Ramos (cell line): ENCODE data around the gene FBP1.

Experiments used
- in situ Hi-C: fragments of 300-500 bp; cut with MboI; formaldehyde crosslinking; loops from one replicate; pipeline ENCODE4 v1.14.3; 2022; ENCODE audit warnings: low sequenced_read_pairs; ENCODE audit not compliant: unreplicated experiment

Gene FBP1

DNA sequence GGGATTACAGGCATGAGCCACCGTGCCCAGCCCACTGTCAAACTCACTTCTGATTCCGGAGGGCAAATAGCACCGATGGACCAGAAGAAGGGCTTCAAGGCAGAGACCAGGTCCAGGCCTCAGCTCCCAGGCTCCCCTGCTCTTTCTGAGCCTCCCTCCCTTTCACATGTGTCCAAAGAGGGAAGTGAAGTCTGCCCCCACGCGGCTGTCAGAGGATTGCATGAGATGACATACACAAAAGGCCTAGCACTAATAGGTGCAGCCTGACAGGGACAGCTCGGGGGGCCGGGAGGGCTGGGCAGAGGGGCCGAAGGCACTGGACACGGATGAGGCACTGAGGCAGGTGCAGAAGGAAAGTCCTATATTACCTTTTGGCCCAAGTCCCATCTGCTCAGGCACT is 16.1 kb downstream of the FBP1 start:
- in situ Hi-C loops = no loop called here

DNA sequence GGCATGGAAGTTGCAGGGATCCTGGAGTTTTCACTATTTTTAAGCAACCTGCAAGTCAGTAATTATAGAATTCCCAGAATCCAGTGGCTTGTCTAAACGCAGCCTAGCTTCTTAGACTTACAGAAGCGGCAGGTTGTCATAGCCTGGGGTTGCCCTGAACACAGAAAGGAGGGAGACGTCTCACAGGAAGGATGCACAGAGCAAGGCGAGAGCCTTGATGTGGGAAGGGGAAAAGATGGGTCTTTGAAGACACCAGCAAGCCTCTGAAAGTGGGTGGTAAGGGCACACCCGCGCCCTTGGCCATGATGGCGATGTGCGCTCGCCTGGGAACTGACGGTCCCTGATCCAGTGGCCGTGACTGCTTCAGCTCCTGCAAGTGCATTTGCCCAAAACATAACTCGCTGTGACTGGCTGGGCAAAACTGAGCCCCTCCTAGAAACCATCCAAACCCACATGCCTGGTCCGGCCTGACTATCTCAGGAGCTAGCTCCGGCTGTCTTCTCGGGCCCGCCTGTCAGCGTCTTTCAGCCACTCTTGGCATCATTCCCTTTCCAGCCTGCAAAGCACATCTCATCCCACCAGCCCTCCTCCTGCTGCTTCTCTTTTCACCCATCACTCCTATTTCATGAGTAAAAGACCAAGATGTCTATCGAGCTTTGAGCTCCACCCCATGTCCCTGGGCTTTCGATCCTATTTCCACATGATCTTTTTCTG is 17.1 kb downstream of the FBP1 start:
- in situ Hi-C loops = no loop called here

DNA sequence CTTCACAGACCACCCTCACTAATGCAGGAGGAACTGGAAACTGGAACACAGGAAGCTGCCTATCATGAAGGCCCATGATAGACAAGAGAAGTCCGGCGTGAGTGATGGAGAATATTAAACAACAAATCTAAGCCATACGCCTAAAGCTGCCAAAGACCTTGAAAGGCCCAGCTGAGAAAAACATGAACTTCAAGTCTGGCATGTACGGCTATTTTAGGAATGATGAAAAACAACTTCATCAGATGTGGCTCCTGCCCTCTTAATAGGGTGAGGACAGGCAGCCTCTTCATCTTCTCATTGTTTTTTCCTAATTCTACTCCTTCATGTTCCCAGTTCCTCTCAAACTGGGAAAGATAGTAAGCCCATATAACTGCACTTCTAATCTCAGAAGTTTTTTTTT is 20.3 kb downstream of the FBP1 start:
- in situ Hi-C loops = no loop called here

DNA sequence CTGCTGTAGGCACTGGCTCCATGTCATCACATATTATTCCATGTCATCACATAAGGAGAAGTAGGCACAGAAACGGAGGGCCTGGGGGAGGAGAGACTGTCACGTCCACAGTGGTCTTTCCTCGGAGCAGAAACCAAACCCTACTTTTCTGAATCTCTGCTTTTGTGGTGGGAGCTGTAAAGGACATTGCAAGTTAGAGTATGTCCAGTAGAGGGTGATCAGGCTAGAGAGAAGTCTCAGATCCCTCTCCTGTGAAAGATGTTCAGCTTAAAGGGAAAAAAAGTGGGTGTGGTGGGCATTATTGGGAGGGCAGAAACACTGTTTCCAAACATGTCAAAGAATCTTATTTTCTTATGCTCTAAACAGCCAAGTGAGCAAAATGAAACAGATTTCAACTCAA is 26.3 kb downstream of the FBP1 start:
- in situ Hi-C loops = no loop called here

DNA sequence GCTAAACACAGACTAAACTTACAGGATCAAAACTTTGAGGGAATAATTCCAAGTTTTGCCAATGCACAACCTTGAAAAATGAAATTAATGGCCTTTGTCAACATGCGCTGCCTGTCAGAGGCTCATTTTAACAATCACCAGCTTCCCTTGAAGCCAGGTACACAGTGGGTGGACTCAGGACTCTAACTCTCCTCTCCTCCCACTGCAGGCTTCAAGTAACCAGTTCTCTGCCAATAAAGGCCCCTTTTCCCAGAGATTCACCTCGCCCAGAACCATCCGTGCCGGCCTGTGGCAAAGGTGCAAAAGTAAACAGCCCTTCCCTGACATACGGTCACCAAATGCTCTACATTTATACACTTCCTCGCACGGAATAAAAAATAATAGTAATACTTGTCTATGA is 27.2 kb downstream of the FBP1 start:
- in situ Hi-C loops = no loop called here

DNA sequence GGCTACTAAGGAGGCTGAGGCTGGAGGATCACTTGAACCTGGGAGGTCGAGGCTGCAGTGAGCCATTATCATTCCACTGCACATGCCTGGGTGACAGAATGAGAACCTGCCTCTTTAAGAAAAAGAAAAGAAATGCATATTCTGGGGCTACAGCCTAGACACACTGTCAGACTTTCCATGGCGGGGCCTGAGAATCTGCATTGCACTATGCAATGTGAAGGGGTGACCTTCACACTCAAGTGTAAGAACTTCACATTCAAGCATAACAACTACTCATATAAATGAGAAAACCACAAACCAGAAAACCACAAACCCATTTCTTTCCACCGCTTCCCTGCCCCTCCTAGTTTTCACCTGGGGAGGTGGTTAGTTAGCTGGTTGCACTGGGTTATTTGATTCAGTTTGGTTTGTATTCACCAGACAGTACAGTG is 27.7 kb downstream of the FBP1 start:
- in situ Hi-C loops = no loop called here

DNA sequence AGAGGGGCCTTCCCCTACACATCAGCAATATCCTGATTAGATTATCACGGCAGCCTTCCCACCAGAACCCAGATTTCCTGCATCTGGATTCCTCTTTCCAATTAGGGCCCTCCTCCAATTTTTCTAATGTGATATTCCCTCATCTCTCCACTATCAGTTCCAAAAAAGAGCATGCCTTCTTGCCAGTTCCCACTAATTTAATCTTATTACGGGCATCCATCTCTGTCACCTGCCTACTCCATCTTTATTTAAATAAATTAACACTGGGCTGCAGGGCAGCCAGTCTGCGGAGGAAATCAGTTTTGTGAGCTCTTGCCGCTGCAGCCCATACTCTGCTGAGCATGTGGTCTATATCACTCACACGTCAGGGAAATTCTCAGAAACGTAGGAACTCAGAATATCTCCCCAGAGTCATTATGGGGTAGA is 29.1 kb downstream of the FBP1 start:
- in situ Hi-C loops = no loop called here

DNA sequence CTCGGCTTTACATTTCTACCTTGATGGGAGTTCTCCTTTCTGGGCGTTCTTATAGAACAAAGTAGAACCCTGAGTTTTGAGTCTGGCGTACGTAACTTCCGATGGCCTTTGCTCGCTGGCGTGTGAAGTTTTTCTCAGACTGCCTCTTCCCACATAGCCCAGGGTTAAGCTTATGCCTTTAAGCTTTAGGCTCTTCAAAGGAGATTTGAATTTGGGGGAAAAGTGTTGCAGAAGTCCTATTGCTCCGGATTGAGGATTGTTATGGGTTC is 32.0 kb downstream of the FBP1 start:
- in situ Hi-C loops = no loop called here

DNA sequence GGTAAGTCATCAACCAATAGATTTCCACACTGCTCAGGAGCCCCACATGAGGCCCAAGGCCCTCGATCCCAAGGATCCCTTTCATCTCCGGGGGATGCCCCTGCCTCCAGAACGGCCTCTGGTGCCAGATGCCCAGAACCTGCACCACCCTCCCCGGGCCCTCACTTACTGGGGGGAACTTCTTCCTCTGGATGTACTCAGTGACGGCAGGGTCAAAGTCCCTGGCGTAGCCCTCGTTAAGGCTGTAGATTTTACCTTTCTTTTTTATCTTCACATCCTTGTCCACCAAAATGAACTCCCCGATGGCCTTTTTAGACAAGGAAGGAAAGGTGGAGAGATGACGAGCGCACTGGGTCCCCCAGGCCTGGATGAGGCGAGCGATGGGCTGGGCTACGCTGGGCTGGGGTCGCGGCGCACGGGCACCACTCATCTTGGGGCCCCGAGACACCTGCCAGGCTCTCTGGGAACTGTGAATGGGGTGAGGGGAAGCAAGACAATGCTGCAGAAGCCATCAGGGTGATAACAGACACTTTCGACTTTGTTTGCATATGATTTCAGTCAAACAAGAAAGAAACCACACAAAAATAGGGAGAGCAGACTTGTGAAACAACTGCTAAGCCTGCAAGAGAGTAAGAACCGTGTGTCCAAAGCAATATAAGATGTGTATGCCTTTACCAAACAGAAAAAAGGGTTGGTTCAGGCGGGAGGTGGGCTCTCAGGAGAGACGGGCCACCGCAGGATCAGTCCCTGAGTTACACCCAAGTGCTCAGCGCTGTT is 32.5 kb downstream of the FBP1 start:
- in situ Hi-C loops = no loop called here

DNA sequence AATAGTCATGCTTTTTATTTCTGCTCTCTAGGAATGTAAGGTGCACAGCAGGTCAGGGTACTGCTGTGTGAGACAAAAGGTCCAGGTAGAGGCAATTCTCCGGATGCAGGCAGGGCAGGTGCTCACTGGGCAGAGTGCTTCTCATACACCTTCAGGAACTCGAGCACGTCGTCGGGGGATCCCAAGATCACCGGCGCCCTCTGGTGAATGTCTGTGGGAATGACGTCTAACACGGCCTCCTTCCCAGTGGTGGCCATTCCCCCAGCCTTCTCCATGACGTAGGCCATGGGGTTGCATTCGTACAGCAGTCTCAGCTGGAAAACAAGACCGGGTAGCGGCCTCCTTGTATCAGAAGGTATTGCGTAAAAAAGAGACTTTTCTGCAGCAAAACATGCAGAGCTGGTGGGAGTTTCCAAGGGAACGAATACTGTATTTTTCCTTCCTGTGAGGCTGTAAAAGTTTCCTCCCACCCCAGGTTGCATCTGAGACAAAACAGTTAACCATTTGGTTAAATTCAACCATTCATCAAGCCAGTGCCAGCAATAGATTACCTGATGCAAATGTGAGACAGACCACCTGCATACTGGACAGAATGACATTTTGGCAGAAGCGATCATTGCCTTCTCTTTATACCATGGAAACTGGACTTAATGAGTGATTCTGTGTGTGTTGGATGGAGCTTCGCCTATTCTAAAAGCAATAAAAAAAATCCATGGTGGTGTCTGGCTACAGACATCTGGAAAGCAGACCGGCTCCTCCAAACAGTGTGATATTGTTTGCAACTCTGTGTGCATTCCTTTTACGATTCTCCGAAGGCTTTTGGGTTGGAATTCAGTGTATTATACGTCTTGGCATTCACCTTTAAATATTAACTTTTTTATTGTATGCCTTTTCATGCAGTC is 35.8 kb downstream of the FBP1 start:
- in situ Hi-C loops = no loop called here

DNA sequence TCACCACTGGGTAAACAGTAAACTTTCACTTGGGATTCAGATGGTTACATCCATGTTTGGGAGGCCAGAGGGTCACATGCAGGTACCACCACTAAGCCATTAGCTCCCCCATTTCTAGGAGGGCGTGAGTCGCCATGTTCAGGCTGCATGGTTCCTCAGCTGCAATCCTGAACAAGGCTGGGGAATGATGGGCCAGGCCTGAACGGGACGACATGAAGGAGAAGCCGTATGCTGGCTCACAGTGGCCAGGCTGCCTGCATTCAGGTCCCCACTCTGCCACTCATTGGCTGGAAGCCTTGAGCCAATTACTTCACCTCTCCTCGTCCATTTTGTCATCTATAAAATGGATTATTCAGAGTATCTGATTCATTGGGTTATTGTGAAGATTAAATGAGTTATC is 36.7 kb downstream of the FBP1 start:
- in situ Hi-C loops = no loop called here

DNA sequence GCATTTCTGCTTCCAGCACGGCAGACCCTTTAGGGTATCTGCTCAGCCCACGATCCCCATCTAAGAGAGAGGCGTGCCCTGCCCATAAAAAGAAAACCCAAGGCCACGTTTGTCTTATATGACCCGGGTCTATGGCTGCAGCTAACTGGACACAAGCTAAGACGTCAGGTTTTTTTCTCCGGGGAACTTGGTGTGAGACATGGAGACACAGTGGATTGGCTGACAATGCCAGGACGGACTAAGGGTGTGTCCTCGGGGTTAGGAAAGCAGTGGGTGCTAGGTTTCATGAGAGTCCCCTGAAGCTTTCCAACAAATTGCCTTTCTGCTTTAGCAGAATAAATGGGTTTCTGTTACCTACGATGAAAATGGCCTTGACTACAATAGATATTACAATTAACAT is 38.6 kb downstream of the FBP1 start:
- in situ Hi-C loops = no loop called here

DNA sequence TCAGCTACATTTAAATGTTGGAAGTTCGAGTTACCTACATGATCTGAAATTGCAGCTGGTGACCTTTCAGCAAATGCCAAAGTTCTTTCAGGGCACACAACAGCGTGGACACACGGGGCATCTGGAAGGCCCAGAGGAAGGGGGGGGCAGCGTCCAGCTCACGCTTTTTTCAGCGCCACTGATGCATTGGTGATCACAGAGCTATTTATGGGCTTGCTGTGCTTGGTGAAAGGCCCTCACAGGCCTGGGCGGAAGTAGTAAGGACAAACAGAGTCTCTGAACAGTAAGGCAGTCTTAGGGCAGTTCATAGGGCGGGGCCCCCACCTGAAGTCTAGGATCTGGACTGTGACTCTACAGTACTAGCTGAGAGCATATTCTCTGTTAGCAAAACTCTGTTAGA is 39.1 kb downstream of the FBP1 start:
- in situ Hi-C loops = no loop called here

DNA sequence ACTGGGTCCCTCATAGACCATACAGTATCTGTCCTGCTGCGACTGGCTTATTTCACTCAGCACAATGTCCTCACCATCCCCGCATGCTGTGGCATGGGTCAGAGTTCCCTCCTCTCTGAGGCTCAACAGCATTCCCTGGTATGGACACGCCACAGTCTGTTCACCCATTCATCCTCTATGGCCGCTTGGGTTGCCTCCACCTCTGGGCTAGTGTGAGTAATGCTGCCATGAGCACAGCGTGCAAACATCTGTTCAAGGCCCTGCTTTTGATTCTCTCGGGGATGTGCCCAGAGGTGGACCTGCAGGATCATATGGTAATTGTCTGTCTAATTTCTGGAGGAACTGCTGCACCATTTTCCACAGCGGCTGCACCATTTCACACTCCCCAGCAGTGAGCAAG is 40.2 kb downstream of the FBP1 start:
- in situ Hi-C loops = loop anchor here (25.0 kb wide), 1 partner anchor 537 kb away; no protein-coding TSS in a partner anchor

DNA sequence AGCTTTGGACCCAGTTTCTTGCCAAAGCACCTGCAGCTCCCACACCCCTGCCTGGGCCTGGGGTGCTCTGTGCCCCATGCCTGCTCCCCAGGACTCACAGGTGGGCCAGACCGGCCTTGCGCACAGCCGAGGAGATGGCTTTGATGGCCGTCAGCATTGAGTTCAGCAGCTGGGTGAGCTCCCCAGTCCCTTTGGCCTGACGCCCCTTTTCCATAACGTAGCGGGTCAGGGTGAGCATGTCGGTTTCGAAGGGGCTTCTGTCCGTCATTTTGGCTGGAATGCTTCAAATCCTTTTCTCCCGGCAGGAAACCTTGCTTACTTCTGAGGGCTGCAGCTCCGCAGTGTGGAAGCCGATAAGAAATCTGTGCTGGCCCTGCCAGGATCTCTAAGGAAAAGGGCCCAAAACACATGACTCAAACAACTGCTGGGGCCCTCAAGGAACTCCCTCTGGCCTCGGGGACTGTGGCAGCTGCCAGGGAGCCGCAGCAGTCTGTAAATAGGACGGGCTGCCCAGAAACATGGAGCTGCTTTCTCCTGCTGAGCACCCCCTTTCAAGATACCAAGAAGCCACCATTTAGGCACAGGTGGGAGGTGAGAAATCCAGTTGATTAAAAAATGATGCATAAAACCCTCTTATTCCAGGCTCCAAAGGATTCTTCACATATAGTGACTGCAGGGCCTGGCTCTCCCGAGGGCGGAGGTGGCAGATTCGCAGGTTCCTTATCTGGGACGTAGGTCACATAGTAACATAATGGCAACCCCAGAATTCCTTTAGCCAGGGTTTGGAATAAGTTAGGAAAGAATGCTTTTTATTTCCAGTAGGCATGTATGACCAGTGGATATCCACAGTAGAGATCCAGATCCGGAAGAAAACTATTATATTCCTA is 45.6 kb downstream of the FBP1 start, which contains the start of gene FBP2:
Gene FBP2 (minus strand): TSS at position 366 of the 887 bp plus-strand sequence. CDS start 98 bp downstream, at position 268.
- in situ Hi-C loops = loop anchor here (25.0 kb wide), 1 partner anchor 531 kb away; no protein-coding TSS in a partner anchor

DNA sequence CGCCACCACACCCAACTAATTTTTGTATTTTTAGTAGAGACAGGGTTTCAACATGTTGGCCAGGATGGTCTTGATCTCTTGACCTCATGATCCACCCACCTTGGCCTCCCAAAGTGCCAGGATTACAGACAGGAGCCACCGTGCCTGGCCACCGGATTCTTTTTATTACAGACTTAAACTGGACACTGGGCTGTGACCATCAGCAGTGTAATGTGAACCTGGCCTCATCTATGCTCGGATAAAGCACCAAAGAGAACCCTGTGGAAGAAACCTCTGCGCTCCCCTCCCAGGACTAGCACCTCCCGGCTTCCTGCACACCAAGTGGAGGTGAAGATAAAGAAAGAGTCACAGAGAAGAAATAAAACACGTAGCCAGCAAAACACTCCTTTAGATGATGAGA is 46.6 kb downstream of the FBP1 start:
- in situ Hi-C loops = loop anchor here (25.0 kb wide), 1 partner anchor 530 kb away; no protein-coding TSS in a partner anchor

DNA sequence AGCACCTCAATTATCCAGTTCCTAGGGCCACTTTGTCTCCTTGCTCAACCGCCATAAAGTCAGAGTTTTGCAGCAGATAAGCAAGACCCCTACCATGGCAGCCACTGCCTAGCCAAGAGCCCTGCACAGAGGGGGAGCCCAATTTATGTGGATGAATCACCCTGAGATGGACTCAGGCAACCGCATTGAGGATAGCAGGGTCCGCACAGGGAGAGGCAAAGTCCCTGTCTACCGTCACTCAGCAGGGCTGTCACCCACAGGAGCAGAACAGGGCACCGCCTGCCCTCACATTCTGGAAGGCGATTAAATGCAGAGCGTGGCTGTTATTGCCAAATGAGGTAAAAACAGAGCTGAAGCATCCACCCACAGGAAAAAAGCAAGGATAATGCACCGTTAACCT is 47.4 kb downstream of the FBP1 start:
- in situ Hi-C loops = loop anchor here (25.0 kb wide), 1 partner anchor 530 kb away; no protein-coding TSS in a partner anchor

DNA sequence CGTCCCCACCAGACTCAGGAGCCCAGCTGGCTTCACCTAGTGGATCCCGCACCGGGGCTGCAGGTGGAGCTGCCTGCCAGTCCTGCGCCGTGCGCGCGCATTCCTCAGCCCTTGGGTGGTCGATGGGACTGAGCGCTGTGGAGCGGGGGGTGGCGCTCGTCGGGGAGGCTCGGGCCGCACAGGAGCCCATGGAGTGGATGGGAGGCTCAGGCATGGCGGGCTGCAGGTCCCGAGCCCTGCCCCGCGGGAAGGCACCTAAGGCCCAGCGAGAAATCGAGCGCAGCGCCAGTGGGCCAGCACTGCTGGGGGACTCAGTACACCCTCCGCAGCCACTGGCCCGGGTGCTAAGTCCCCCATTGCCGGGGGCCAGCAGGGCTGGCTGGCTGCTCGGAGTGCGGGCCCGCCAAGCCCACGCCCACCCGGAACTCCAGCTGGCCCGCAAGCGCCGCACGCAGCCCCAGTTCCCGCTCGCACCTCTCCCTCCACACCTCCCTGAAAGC is 48.2 kb downstream of the FBP1 start:
- in situ Hi-C loops = loop anchor here (25.0 kb wide), 1 partner anchor 529 kb away; no protein-coding TSS in a partner anchor

DNA sequence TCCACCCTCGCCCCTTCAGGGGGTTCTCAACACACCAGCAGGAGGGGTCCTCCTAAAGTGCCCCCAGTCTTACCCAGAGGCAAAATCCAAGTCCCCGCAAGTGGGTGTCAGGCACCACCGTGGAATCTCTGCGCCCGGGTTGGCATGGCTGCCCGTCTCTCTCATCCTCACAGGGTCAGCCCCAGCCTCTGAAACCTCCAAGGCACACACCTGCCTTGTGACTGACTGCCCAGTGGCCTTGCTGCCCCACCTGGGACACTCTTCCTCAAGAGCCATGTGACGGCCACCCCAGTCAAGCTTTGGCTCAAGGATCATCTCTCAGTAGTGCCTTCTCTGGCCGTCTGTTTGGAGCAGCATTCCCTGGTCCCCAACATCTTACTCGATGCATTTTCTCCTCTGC is 50.6 kb downstream of the FBP1 start:
- in situ Hi-C loops = loop anchor here (25.0 kb wide), 1 partner anchor 526 kb away; no protein-coding TSS in a partner anchor
